ENCODE measurements around the gene ADGRV1.

DNA sequence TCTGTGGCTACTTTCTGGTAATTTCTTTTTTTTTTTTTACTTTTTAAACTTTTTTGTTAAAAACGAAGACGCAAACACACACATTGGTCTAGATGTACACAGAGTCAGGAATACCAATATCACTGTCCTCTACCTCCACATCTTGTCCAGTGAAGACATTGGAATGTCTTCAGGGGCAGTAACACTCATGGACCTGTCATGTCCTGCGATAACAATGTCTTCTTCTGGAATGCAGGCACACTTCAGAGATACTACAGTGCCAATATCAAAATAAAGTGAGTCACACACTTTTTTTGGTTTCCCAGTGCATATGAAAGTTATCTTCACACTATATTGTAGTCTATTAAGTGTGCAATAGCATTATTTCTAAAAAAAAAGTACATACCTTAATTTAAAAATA, 648.7 kb downstream of the ADGRV1 start:
- TF ChIP-seq, protein P1, sequence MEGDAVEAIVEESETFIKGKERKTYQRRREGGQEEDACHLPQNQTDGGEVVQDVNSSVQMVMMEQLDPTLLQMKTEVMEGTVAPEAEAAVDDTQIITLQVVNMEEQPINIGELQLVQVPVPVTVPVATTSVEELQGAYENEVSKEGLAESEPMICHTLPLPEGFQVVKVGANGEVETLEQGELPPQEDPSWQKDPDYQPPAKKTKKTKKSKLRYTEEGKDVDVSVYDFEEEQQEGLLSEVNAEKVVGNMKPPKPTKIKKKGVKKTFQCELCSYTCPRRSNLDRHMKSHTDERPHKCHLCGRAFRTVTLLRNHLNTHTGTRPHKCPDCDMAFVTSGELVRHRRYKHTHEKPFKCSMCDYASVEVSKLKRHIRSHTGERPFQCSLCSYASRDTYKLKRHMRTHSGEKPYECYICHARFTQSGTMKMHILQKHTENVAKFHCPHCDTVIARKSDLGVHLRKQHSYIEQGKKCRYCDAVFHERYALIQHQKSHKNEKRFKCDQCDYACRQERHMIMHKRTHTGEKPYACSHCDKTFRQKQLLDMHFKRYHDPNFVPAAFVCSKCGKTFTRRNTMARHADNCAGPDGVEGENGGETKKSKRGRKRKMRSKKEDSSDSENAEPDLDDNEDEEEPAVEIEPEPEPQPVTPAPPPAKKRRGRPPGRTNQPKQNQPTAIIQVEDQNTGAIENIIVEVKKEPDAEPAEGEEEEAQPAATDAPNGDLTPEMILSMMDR (IDR thresholded peaks at IDR 0.05): no peak
- TF ChIP-seq POLR2A (IDR thresholded peaks at IDR 0.05): no peak
